Small intestine (tissue), 7 donors: ENCODE measurements around the gene CXCL17. TPM values are rescaled to one million over a fixed set of nuclear protein-coding genes. Genes with fewer than 3 reads are reported as not detected.
A peak's percentile ranks its signal among the peaks of the same experiment; 100 is the strongest.

Source experiments
- DNase-seq, 2 donors: peaks; one replicate each; pipeline versions ENCODE4 v3.0.0 to v3.0.0-alpha.2; 2013
- FAIRE-seq: peaks from 2 replicates; lab custom pipeline; 2012; peaks lifted over from hg19 to GRCh38; lab: Jason Lieb, UNC
- H3K27ac ChIP-seq, 3 donors: one replicate each; pipeline ENCODE4 v1.5.1; 2013; ENCODE audit warnings: low read length in 2 of 3, mild to moderate bottlenecking in 2 of 3, control low read depth in 1 of 3, inconsistent platforms in 1 of 3, low read depth in 1 of 3, moderate library complexity in 1 of 3
- H3K27me3 ChIP-seq, 3 donors: one replicate each; pipeline ENCODE4 v1.6.1; 2013; ENCODE audit warnings: low read length in 3 of 3, inconsistent platforms in 1 of 3; ENCODE audit not compliant: control insufficient read depth in 3 of 3, insufficient read depth in 3 of 3
- H3K36me3 ChIP-seq, 3 donors: one replicate each; pipeline ENCODE4 v1.6.1; 2013; ENCODE audit warnings: low read length in 3 of 3, inconsistent platforms in 1 of 3, low read depth in 1 of 3, mild to moderate bottlenecking in 1 of 3, moderate library complexity in 1 of 3; ENCODE audit not compliant: control insufficient read depth in 3 of 3, insufficient read depth in 2 of 3
- H3K4me1 ChIP-seq, 3 donors: one replicate each; pipeline ENCODE4 v1.6.1; 2013; ENCODE audit warnings: low read length in 2 of 3, inconsistent platforms in 1 of 3, low read depth in 1 of 3, mild to moderate bottlenecking in 1 of 3, moderate library complexity in 1 of 3; ENCODE audit not compliant: control insufficient read depth in 3 of 3, insufficient read depth in 2 of 3
- H3K4me3 ChIP-seq, 3 donors: one replicate each; pipeline ENCODE4 v1.5.1; 2013; ENCODE audit warnings: low read length in 3 of 3, control low read depth in 1 of 3, inconsistent platforms in 1 of 3, low read depth in 1 of 3, mild to moderate bottlenecking in 1 of 3, moderate library complexity in 1 of 3
- H3K9me3 ChIP-seq, 2 donors: one replicate each; pipeline ENCODE4 v1.6.1; 2013; ENCODE audit warnings: low read depth in 1 of 2, low read length in 1 of 2; ENCODE audit not compliant: control insufficient read depth in 2 of 2, insufficient read depth in 1 of 2
- WGBS, 3 donors: extraction: QIAGEN DNeasy Blood & Tissue Kit; methylation state at CpG; one replicate each; pipeline ENCODE4 v1.1.7; 2013; 5-methylcytosine and 5-hydroxymethylcytosine counted together
- polyA plus RNA-seq, 4 donors: library from polyadenylated mRNA; stranded (reverse) in 3 of 4; unstranded in 1 of 4; fragments of 200-250 nt in 3 of 4; fragments of 120-200 nt in 1 of 4; gene quantifications; one replicate each; pipeline versions ENCODE4 v1.2.1 to v1.2.3, GENCODE V29; 2013
- donor health status: healthy with polysubstance abuse.
- donor health status: control.
- donor health status: control.
- donor health status: Bipolar disorder and iron deficiency.
- donor health status: healthy.

The CXCL17 gene
- polyA plus RNA-seq, 4 donors = 0.12 to 1.6 (median 0.89) TPM

- Histone ChIP-seq H3K4me3 (no peak overlapping the region), H3K4me1 (peaks cover 0 to 4% (median 0%) of the 10 kb centered on the region in 3 donors), H3K27me3 (peaks cover 0 to 1% (median 0%) of the 10 kb centered on the region in 3 donors), H3K36me3 (peaks cover 0 to 64% (median 0%) of the 10 kb centered on the region in 3 donors), H3K9me3 (no peaks in the 10 kb centered on the region), H3K27ac (no peak overlapping the region)
- no peak for DNase-seq
- no peak for FAIRE-seq
- 96 to 98% (median 98%) methylated on average over 10 of the region's 10 CpGs for WGBS, 3 donors
Observed at GRCh38 chr19:42407816-42408175, 35.0 kb downstream of the CXCL17 start.

- Histone ChIP-seq H3K4me1 (no peaks in the 10 kb centered on the region), H3K36me3 (peaks cover 0 to 66% (median 0%) of the 10 kb centered on the region in 3 donors), H3K4me3 (no peak overlapping the region), H3K27me3 (peaks cover 0 to 6% (median 0%) of the 10 kb centered on the region in 3 donors), H3K27ac (no peak overlapping the region), H3K9me3 (no peaks in the 10 kb centered on the region)
- WGBS, 3 donors = 86 to 94% (median 90%) methylated on average over 28 to 30 of the region's 30 CpGs
- FAIRE-seq (no peak), DNase-seq (no peak)
Observed at GRCh38 chr19:42407085-42407815, 35.5 kb downstream of the CXCL17 start.

GRCh38 chr19:42406111-42406510 lies 36.6 kb downstream of the CXCL17 start:
- H3K27me3 ChIP-seq = peaks cover 0 to 7% (median 0%) of the 10 kb centered on the region in 3 donors
- FAIRE-seq (no peak), DNase-seq (no peak)
- no peak overlapping the region for H3K4me3 ChIP-seq
- H3K4me1 ChIP-seq = no peaks in the 10 kb centered on the region
- H3K9me3 ChIP-seq = no peaks in the 10 kb centered on the region
- peaks cover 0 to 62% (median 0%) of the 10 kb centered on the region in 3 donors for H3K36me3 ChIP-seq
- 95 to 96% (median 96%) methylated on average over 11 of the region's 11 CpGs for WGBS, 3 donors
- H3K27ac ChIP-seq = no peak overlapping the region

- Histone ChIP-seq H3K36me3 (peaks cover 0 to 50% (median 0%) of the 10 kb centered on the region in 3 donors), H3K9me3 (no peaks in the 10 kb centered on the region), H3K27ac (no peak overlapping the region), H3K4me3 (no peak overlapping the region), H3K27me3 (peaks cover 0 to 10% (median 0%) of the 10 kb centered on the region in 3 donors), H3K4me1 (no peaks in the 10 kb centered on the region)
- no peak for DNase-seq
- 94 to 99% (median 95%) methylated on average over 10 of the region's 10 CpGs for WGBS, 3 donors
- FAIRE-seq = no peak
Observed at GRCh38 chr19:42403586-42403985, 39.2 kb downstream of the CXCL17 start.

- Histone ChIP-seq H3K9me3 (no peaks in the 10 kb centered on the region), H3K4me3 (peak overlapping the region in 1 of 3 donors; percentile 46)
- FAIRE-seq = no peak
Observed at GRCh38 chr19:42402376-42403116, 40.2 kb downstream of the CXCL17 start.

GRCh38 chr19:42401365-42402303 lies 41.1 kb downstream of the CXCL17 start:
- DNase-seq = peak; percentile 50 to 83
- peaks cover 0 to 33% (median 0%) of the 10 kb centered on the region in 3 donors for H3K36me3 ChIP-seq
- FAIRE-seq = no peak
- no peaks in the 10 kb centered on the region for H3K9me3 ChIP-seq
- H3K4me1 ChIP-seq = peaks cover 5 to 9% (median 6%) of the 10 kb centered on the region in 3 donors
- H3K27me3 ChIP-seq = peaks cover 0 to 10% (median 0%) of the 10 kb centered on the region in 3 donors
- 1 to 2% (median 1%) methylated on average over 72 to 80 of the region's 80 CpGs for WGBS, 3 donors
- peak overlapping the region in 1 of 3 donors; percentile 55 for H3K27ac ChIP-seq
- H3K4me3 ChIP-seq = peak overlapping the region in 2 of 3 donors; percentile 46 to 51

More at GRCh38 chr19:42402376-42403116, 40.2 kb downstream of the CXCL17 start:
- peaks cover 0 to 10% (median 0%) of the 10 kb centered on the region in 3 donors for H3K27me3 ChIP-seq
- H3K27ac ChIP-seq = no peak overlapping the region
- WGBS, 3 donors = 69 to 77% (median 73%) methylated on average over 34 of the region's 34 CpGs
- H3K36me3 ChIP-seq = peaks cover 0 to 43% (median 0%) of the 10 kb centered on the region in 3 donors
- H3K4me1 ChIP-seq = peaks cover 4 to 6% (median 4%) of the 10 kb centered on the region in 3 donors
- DNase-seq = no peak

- 79 to 88% (median 87%) methylated on average over 1 of the region's 1 CpG for WGBS, 3 donors
- Histone ChIP-seq H3K36me3 (peaks cover 0 to 21% (median 0%) of the 10 kb centered on the region in 3 donors), H3K9me3 (no peaks in the 10 kb centered on the region), H3K27me3 (peaks cover 0 to 10% (median 0%) of the 10 kb centered on the region in 3 donors), H3K4me1 (peaks cover 5 to 16% (median 6%) of the 10 kb centered on the region in 3 donors), H3K27ac (no peak overlapping the region), H3K4me3 (no peak overlapping the region)
- no peak for FAIRE-seq
- DNase-seq = no peak
Observed at GRCh38 chr19:42400404-42400803, 42.3 kb downstream of the CXCL17 start.
